CD4-positive, alpha-beta T cell (primary cell): ENCODE data around the gene PALM. TPM values are rescaled to one million over a fixed set of nuclear protein-coding genes. Genes with fewer than 3 reads are reported as not detected.
"Not testable (repeated sequence)": the region's sequence is repeated elsewhere in the genome, so short reads cannot be mapped to it uniquely, and the experiment has no call there.

Experiments used
- ATAC-seq: fragments of 200-7000 bp; cut with Tn5 transposase; one replicate; pipeline ENCODE4 v1.10.0; 2022; ENCODE audit warnings: mild to moderate bottlenecking; ENCODE audit not compliant: poor library complexity
- CTCF ChIA-PET: fragments of 350-600 bp; sonication (Branson Sonifier 250); formaldehyde crosslinking; loops from one replicate; lab custom pipeline; 2021; ENCODE audit warnings: antibody characterized with exemption, inconsistent platforms; lab: Charles Lee
- POLR2A ChIA-PET: fragments of 350-600 bp; sonication (Branson Sonifier 250); formaldehyde crosslinking; loops from one replicate; lab custom pipeline; 2021; ENCODE audit warnings: antibody characterized with exemption, inconsistent platforms; lab: Charles Lee
- DNase-seq, 14 experiments: peaks; one replicate each; pipeline ENCODE4 v3.0.0-alpha.2; 2013 to 2020; ENCODE audit warnings: mixed read lengths in 2 of 14
- H3K27ac ChIP-seq, 2 donors: one replicate each; pipeline versions ENCODE4 v1.5.1 to v1.7.0; 2013; ENCODE audit warnings: low read length in 2 of 2, low read depth in 1 of 2, mild to moderate bottlenecking in 1 of 2
- H3K27me3 ChIP-seq, 2 experiments: 1 replicate in 1 of 2; 2 replicates in 1 of 2; pipeline versions ENCODE4 v1.6.1 to v1.7.0; 2013; ENCODE audit warnings: low read length in 2 of 2, control low read depth in 1 of 2, mild to moderate bottlenecking in 1 of 2, moderate library complexity in 1 of 2; ENCODE audit not compliant: insufficient read depth in 2 of 2, control insufficient read depth in 1 of 2
- H3K36me3 ChIP-seq: one replicate; pipeline ENCODE4 v1.6.1; 2013; ENCODE audit warnings: low read length, control low read depth; ENCODE audit not compliant: insufficient read depth
- H3K4me1 ChIP-seq: one replicate; pipeline ENCODE4 v1.6.1; 2013; ENCODE audit warnings: low read length, control low read depth; ENCODE audit not compliant: insufficient read depth
- H3K4me3 ChIP-seq: one replicate; pipeline ENCODE4 v1.5.1; 2013; ENCODE audit warnings: mild to moderate bottlenecking, low read length, moderate library complexity
- H3K9me3 ChIP-seq, 2 experiments: 1 replicate in 1 of 2; 2 replicates in 1 of 2; pipeline versions ENCODE4 v1.6.1 to v1.7.0; 2013; ENCODE audit warnings: low read length in 2 of 2, mild to moderate bottlenecking in 2 of 2, control low read depth in 1 of 2, moderate library complexity in 1 of 2; ENCODE audit not compliant: control insufficient read depth in 1 of 2, insufficient read depth in 1 of 2
- H3K27ac Mint-ChIP-seq: one replicate; pipeline ENCODE4 v1.8.0; 2020; ENCODE audit warnings: mixed read lengths
- H3K27me3 Mint-ChIP-seq: one replicate; pipeline ENCODE4 v1.8.0; 2021; ENCODE audit warnings: mixed read lengths
- H3K36me3 Mint-ChIP-seq: one replicate; pipeline ENCODE4 v1.8.0; 2021; ENCODE audit warnings: low read depth, mixed read lengths
- H3K4me1 Mint-ChIP-seq: one replicate; pipeline ENCODE4 v1.8.0; 2021; ENCODE audit warnings: low read depth, mixed read lengths
- H3K4me3 Mint-ChIP-seq: one replicate; pipeline ENCODE4 v1.8.0; 2020; ENCODE audit warnings: mild to moderate bottlenecking, mixed read lengths
- H3K9me3 Mint-ChIP-seq: one replicate; pipeline ENCODE4 v1.8.0; 2020; ENCODE audit warnings: mixed read lengths
- CTCF ChIP-seq: fragments of 200-600 bp; IDR thresholded peaks from one replicate; pipeline ENCODE4 v1.8.0; 2022; ENCODE audit warnings: antibody characterized with exemption, mild to moderate bottlenecking
- intact Hi-C, 2 experiments: fragments of 100-400 bp; cut with DNase I in 1 of 2; cut with micrococcal nuclease in 1 of 2; formaldehyde crosslinking; loops; one replicate each; pipeline versions ENCODE4 v1.15.1 to v1.9.0; 2023 to 2025; cut with DNase I, micrococcal nuclease
- total RNA-seq, 174 experiments: library from RNA in 2 of 174; stranded (reverse) in 2 of 174; gene quantifications; one replicate each; pipeline ENCODE4 v1.2.3 and lab custom pipeline; 2021 to 2026

The PALM gene
- total RNA-seq, 2 experiments from 2014 or later: not detected

DNA sequence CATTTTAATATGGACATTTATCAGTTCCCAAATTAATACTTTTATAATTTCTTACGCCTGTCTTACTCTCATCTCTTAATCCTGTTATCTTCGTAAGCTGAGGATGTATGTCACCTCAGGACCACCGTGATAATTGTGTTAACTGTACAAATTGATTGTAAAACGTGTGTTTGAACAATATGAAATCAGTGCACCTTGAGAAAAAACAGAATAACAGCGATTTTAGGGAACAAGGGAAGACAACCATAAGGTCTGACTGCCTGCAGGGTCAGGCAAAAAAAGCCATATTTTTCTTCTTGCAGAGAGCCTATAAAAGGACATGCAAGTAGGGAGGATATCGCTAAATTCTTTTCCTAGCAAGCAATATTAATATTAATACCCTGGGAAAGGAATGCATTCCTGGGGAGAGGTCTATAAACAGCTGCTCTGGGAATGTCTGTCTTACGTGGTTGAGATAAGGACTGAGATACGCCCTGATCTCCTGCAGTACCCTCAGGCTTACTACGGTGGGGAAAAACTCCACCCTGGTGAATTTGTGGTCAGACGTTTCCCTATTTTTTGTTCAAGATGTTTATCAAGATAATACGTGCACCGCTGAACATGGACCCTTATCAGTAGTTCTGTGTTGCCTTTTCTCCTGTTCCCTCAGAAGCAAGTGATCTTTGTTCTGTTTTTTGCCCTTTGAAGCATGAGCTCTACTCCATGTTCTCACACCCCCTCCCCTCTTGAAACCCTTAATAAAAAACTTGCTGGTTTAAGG is 39.9 kb upstream of the PALM start:
- DNase-seq, ATAC-seq, intact Hi-C loops, H3K27me3 ChIP-seq, H3K9me3 ChIP-seq, H3K36me3 ChIP-seq, H3K9me3 Mint-ChIP-seq, H3K4me3 ChIP-seq, H3K36me3 Mint-ChIP-seq, H3K27ac ChIP-seq, H3K27ac Mint-ChIP-seq, H3K4me1 Mint-ChIP-seq, POLR2A ChIA-PET, CTCF ChIA-PET: not testable (repeated sequence)
- H3K4me3 Mint-ChIP-seq: peak overlapping the region; percentile 3
- H3K27me3 Mint-ChIP-seq: peaks cover 11% of the 10 kb centered on the region
- H3K4me1 ChIP-seq: peaks cover 14% of the 10 kb centered on the region

GRCh38 chr19:670609-671075 is 38.1 kb upstream of the PALM start:
- POLR2A ChIA-PET: interaction anchor here (0.7 to 1.0 kb wide), 2 partner anchors 10 to 178 kb away, joined by 3 to 5 read pairs; no protein-coding TSS in a partner anchor
- Mint-ChIP-seq H3K9me3 (no peaks in the 10 kb centered on the region), H3K27me3 (peaks cover 22% of the 10 kb centered on the region), H3K4me1 (peaks cover 5% of the 10 kb centered on the region), H3K36me3 (no peaks in the 10 kb centered on the region), H3K4me3 (no peak overlapping the region), H3K27ac (no peak overlapping the region)
- no peaks in the 10 kb centered on the region for H3K36me3 ChIP-seq
- no peak overlapping the region for H3K27ac ChIP-seq
- TF ChIP-seq CTCF: no peak
- peaks cover 0 to 9% of the 10 kb centered on the region in 2 experiments for H3K9me3 ChIP-seq
- peaks cover 2% of the 10 kb centered on the region for H3K4me1 ChIP-seq
- ATAC-seq (no peak), DNase-seq (no peak)
- CTCF ChIA-PET: no interaction called here
- intact Hi-C loops: no loop called here
- H3K4me3 ChIP-seq: no peak overlapping the region
- H3K27me3 ChIP-seq: peaks cover 21 to 26% of the 10 kb centered on the region in 2 experiments

DNA sequence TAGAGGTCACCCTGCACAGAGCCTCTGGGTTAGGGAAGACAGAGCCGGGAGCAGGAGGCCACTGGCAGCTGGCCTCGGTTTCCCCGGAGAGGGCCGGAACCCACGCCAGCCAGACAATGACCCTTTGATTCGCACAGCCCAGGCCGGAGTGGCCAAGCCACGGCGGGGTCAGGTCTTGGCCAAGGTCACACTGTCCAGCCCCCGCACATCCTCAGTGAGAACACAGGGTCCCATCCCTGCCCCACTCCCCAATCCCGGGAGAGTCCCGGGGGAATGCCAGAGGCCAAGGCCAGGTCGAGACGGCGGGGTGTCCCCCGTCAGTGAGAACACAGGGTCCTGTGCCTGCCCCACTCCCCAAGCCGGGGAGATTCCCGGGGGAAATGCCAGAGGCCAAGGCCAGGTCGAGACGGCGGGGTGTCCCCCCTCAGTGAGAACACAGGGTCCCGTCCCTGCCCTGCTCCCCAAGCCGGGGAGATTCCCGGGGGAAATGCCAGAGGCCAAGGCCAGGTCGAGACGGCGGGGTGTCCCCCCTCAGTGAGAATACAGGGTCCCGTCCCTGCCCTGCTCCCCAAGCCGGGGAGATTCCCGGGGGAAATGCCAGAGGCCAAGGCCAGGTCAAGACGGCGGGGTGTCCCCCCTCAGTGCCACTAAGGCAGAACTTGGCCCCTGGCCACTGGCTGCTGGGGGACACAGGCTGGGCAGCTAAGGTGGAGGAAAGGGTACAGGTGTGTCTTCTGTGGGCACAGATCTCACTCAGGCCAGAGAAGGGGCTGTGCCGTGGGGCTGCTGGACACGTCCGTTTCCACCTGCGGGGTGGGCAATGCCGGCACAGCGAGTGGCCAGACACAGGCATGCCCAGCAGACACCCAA is 34.2 kb upstream of the PALM start:
- no peak for TF ChIP-seq CTCF
- H3K4me1 Mint-ChIP-seq: peaks cover 5% of the 10 kb centered on the region
- no peak for ATAC-seq
- H3K27ac ChIP-seq: no peak overlapping the region
- POLR2A ChIA-PET: no interaction called here
- no peaks in the 10 kb centered on the region for H3K9me3 Mint-ChIP-seq
- peaks cover 0 to 17% of the 10 kb centered on the region in 2 experiments for H3K9me3 ChIP-seq
- no peak overlapping the region for H3K4me3 Mint-ChIP-seq
- peaks cover 20% of the 10 kb centered on the region for H3K27me3 Mint-ChIP-seq
- intact Hi-C loops: no loop called here
- H3K4me1 ChIP-seq: peaks cover 26% of the 10 kb centered on the region
- no peak overlapping the region for H3K27ac Mint-ChIP-seq
- no peaks in the 10 kb centered on the region for H3K36me3 Mint-ChIP-seq
- no peaks in the 10 kb centered on the region for H3K36me3 ChIP-seq
- no peak overlapping the region for H3K4me3 ChIP-seq
- no peak for DNase-seq
- peaks cover 27 to 35% of the 10 kb centered on the region in 2 experiments for H3K27me3 ChIP-seq
- CTCF ChIA-PET: no interaction called here
